Measurements from ENCODE around the gene TMTC4. TPM values are rescaled to one million over a fixed set of nuclear protein-coding genes. Genes with fewer than 3 reads are reported as not detected.

Gene TMTC4
- total RNA-seq, 5 donors from 2014 or later (not counting 1 experiment from before 2014, with no cell fraction given), result 7.0 to 52.2 (median 27.7) TPM

GRCh38 chr13:100671389-100672182 is 3.0 kb downstream of the TMTC4 start:
- ATAC-seq (replicated peaks in 1 of 4), result no peak
- Histone ChIP-seq H3K36me3 (ENCODE audit: control insufficient read depth in 2 of 2, extremely low read depth in 1 of 2, insufficient read depth in 1 of 2, low read length in 1 of 2) (peaks cover 3 to 11% of the 10 kb centered on the region in 2 donors), H3K9me3 (no peaks in the 10 kb centered on the region), H3K4me3 (ENCODE audit: control insufficient read depth in 1 of 2, extremely low read depth in 1 of 2, low read length in 1 of 2) (no peak overlapping the region), H3K4me1 (ENCODE audit: control insufficient read depth in 1 of 2, extremely low read depth in 1 of 2, insufficient read depth in 2 of 2, low read length in 2 of 2) (peaks cover 3 to 24% of the 10 kb centered on the region in 2 experiments), H3K27me3 (replicated peaks in 1 of 2; ENCODE audit: control insufficient read depth in 2 of 2, extremely low read depth in 1 of 2, insufficient read depth in 2 of 2, low read length in 1 of 2) (peaks cover 0 to 2% of the 10 kb centered on the region in 2 experiments), H3K27ac (ENCODE audit: low read length) (no peak overlapping the region)
- Mint-ChIP-seq H3K27ac (no peak overlapping the region), H3K27me3 (no peaks in the 10 kb centered on the region), H3K4me1 (peaks cover 22 to 28% (median 27%) of the 10 kb centered on the region in 3 donors), H3K36me3 (peaks cover 31% of the 10 kb centered on the region), H3K4me3 (no peak overlapping the region), H3K9me3 (no peaks in the 10 kb centered on the region)
- POLR2A ChIA-PET, result interaction anchor here in 1 of 2 donors (0.6 kb wide), 2 partner anchors 78 to 1775 kb away, joined by 3 to 5 read pairs; no protein-coding TSS in a partner anchor
- no peak for DNase-seq
- 90% methylated on average over 7 of the region's 11 CpGs for WGBS (ENCODE audit: insufficient coverage)
- CTCF ChIA-PET, result interaction anchor here in 1 of 2 donors (0.6 to 0.9 kb wide), 2 partner anchors 99 to 332 kb away, joined by 3 read pairs; no protein-coding TSS in a partner anchor

- H3K36me3 Mint-ChIP-seq, result peaks cover 57% of the 10 kb centered on the region
These were observed 6.2 kb downstream of the TMTC4 start for GRCh38 chr13:100668408-100668807.

GRCh38 chr13:100667894-100668293 is 6.7 kb downstream of the TMTC4 start:
- peaks cover 0 to 4% of the 10 kb centered on the region in 2 experiments for H3K4me1 ChIP-seq (ENCODE audit: control insufficient read depth in 1 of 2, extremely low read depth in 1 of 2, insufficient read depth in 2 of 2, low read length in 2 of 2)
- H3K4me1 Mint-ChIP-seq, result peaks cover 5 to 10% (median 6%) of the 10 kb centered on the region in 3 donors
- DNase-seq (no peak), ATAC-seq (replicated peaks in 1 of 4) (no peak)
- H3K27me3 ChIP-seq (replicated peaks in 1 of 2; ENCODE audit: control insufficient read depth in 2 of 2, extremely low read depth in 1 of 2, insufficient read depth in 2 of 2, low read length in 1 of 2), result no peaks in the 10 kb centered on the region
- no peaks in the 10 kb centered on the region for H3K9me3 Mint-ChIP-seq
- POLR2A ChIA-PET, result no interaction called here
- no peak overlapping the region for H3K27ac Mint-ChIP-seq
- no peak overlapping the region for H3K4me3 ChIP-seq (ENCODE audit: control insufficient read depth in 1 of 2, extremely low read depth in 1 of 2, low read length in 1 of 2)
- H3K36me3 Mint-ChIP-seq, result peaks cover 62% of the 10 kb centered on the region
- H3K36me3 ChIP-seq (ENCODE audit: control insufficient read depth in 2 of 2, extremely low read depth in 1 of 2, insufficient read depth in 1 of 2, low read length in 1 of 2), result peaks cover 3 to 40% of the 10 kb centered on the region in 2 donors
- H3K4me3 Mint-ChIP-seq, result no peak overlapping the region
- CTCF ChIA-PET, result no interaction called here
- WGBS (ENCODE audit: insufficient coverage), result 99% methylated on average over 6 of the region's 9 CpGs
- H3K9me3 ChIP-seq, result no peaks in the 10 kb centered on the region
- no peak overlapping the region for H3K27ac ChIP-seq (ENCODE audit: low read length)
- no peaks in the 10 kb centered on the region for H3K27me3 Mint-ChIP-seq

More at GRCh38 chr13:100668408-100668807, 6.2 kb downstream of the TMTC4 start:
- H3K9me3 ChIP-seq, result no peaks in the 10 kb centered on the region
- H3K36me3 ChIP-seq (ENCODE audit: control insufficient read depth in 2 of 2, extremely low read depth in 1 of 2, insufficient read depth in 1 of 2, low read length in 1 of 2), result peaks cover 3 to 35% of the 10 kb centered on the region in 2 donors
- H3K4me3 ChIP-seq (ENCODE audit: control insufficient read depth in 1 of 2, extremely low read depth in 1 of 2, low read length in 1 of 2), result no peak overlapping the region
- H3K27ac ChIP-seq (ENCODE audit: low read length), result no peak overlapping the region
- WGBS (ENCODE audit: insufficient coverage), result 100% methylated on average over 1 of the region's 7 CpGs
- H3K27ac Mint-ChIP-seq, result no peak overlapping the region
- no peaks in the 10 kb centered on the region for H3K9me3 Mint-ChIP-seq
- CTCF ChIA-PET, result no interaction called here
- POLR2A ChIA-PET, result interaction anchor here in 1 of 2 donors (0.6 kb wide), 1 partner anchor 21 kb away, joined by 4 read pairs; no protein-coding TSS in a partner anchor
- H3K4me1 Mint-ChIP-seq, result peaks cover 10 to 15% (median 10%) of the 10 kb centered on the region in 3 donors
- H3K4me1 ChIP-seq (ENCODE audit: control insufficient read depth in 1 of 2, extremely low read depth in 1 of 2, insufficient read depth in 2 of 2, low read length in 2 of 2), result peaks cover 0 to 10% of the 10 kb centered on the region in 2 experiments
- no peaks in the 10 kb centered on the region for H3K27me3 Mint-ChIP-seq
- H3K4me3 Mint-ChIP-seq, result no peak overlapping the region
- DNase-seq (no peak), ATAC-seq (replicated peaks in 1 of 4) (no peak)
- no peaks in the 10 kb centered on the region for H3K27me3 ChIP-seq (replicated peaks in 1 of 2; ENCODE audit: control insufficient read depth in 2 of 2, extremely low read depth in 1 of 2, insufficient read depth in 2 of 2, low read length in 1 of 2)

GRCh38 chr13:100666124-100666523 is 8.5 kb downstream of the TMTC4 start:
- WGBS (ENCODE audit: insufficient coverage), result 92% methylated on average over 4 of the region's 5 CpGs
- Histone ChIP-seq H3K4me1 (ENCODE audit: control insufficient read depth in 1 of 2, extremely low read depth in 1 of 2, insufficient read depth in 2 of 2, low read length in 2 of 2) (no peaks in the 10 kb centered on the region), H3K27ac (ENCODE audit: low read length) (no peak overlapping the region), H3K27me3 (replicated peaks in 1 of 2; ENCODE audit: control insufficient read depth in 2 of 2, extremely low read depth in 1 of 2, insufficient read depth in 2 of 2, low read length in 1 of 2) (no peaks in the 10 kb centered on the region), H3K9me3 (no peaks in the 10 kb centered on the region), H3K36me3 (ENCODE audit: control insufficient read depth in 2 of 2, extremely low read depth in 1 of 2, insufficient read depth in 1 of 2, low read length in 1 of 2) (peaks cover 5 to 53% of the 10 kb centered on the region in 2 donors), H3K4me3 (ENCODE audit: control insufficient read depth in 1 of 2, extremely low read depth in 1 of 2, low read length in 1 of 2) (no peak overlapping the region)
- DNase-seq, result no peak
- no peak for ATAC-seq (replicated peaks in 1 of 4)
- Mint-ChIP-seq H3K27me3 (no peaks in the 10 kb centered on the region), H3K9me3 (no peaks in the 10 kb centered on the region), H3K4me3 (no peak overlapping the region), H3K36me3 (peaks cover 73% of the 10 kb centered on the region), H3K27ac (no peak overlapping the region), H3K4me1 (peaks cover 0 to 4% (median 0%) of the 10 kb centered on the region in 3 donors)
- POLR2A ChIA-PET, result no interaction called here
- CTCF ChIA-PET, result no interaction called here

GRCh38 chr13:100665403-100665802 is 9.2 kb downstream of the TMTC4 start:
- DNase-seq, result no peak
- H3K36me3 Mint-ChIP-seq, result peaks cover 78% of the 10 kb centered on the region
- 77% methylated on average over 9 of the region's 9 CpGs for WGBS (ENCODE audit: insufficient coverage)
- H3K27me3 Mint-ChIP-seq, result no peaks in the 10 kb centered on the region
- Histone ChIP-seq H3K36me3 (ENCODE audit: control insufficient read depth in 2 of 2, extremely low read depth in 1 of 2, insufficient read depth in 1 of 2, low read length in 1 of 2) (peaks cover 5 to 57% of the 10 kb centered on the region in 2 donors), H3K27ac (ENCODE audit: low read length) (no peak overlapping the region), H3K9me3 (no peaks in the 10 kb centered on the region), H3K27me3 (replicated peaks in 1 of 2; ENCODE audit: control insufficient read depth in 2 of 2, extremely low read depth in 1 of 2, insufficient read depth in 2 of 2, low read length in 1 of 2) (no peaks in the 10 kb centered on the region), H3K4me3 (ENCODE audit: control insufficient read depth in 1 of 2, extremely low read depth in 1 of 2, low read length in 1 of 2) (no peak overlapping the region), H3K4me1 (ENCODE audit: control insufficient read depth in 1 of 2, extremely low read depth in 1 of 2, insufficient read depth in 2 of 2, low read length in 2 of 2) (no peaks in the 10 kb centered on the region)
- ChIA-PET CTCF (no interaction called here), POLR2A (no interaction called here)
- no peak overlapping the region for H3K4me3 Mint-ChIP-seq
- ATAC-seq (replicated peaks in 1 of 4), result no peak
- H3K9me3 Mint-ChIP-seq, result no peaks in the 10 kb centered on the region
- H3K4me1 Mint-ChIP-seq, result peaks cover under 1 to 4% (median under 1%) of the 10 kb centered on the region in 3 donors
- no peak overlapping the region for H3K27ac Mint-ChIP-seq

GRCh38 chr13:100664171-100664900 is 10.3 kb downstream of the TMTC4 start:
- Mint-ChIP-seq H3K9me3 (no peaks in the 10 kb centered on the region), H3K36me3 (peaks cover 75% of the 10 kb centered on the region), H3K4me3 (no peak overlapping the region), H3K27me3 (no peaks in the 10 kb centered on the region), H3K27ac (no peak overlapping the region), H3K4me1 (peaks cover 4 to 6% (median 6%) of the 10 kb centered on the region in 3 donors)
- Histone ChIP-seq H3K4me3 (ENCODE audit: control insufficient read depth in 1 of 2, extremely low read depth in 1 of 2, low read length in 1 of 2) (no peak overlapping the region), H3K4me1 (ENCODE audit: control insufficient read depth in 1 of 2, extremely low read depth in 1 of 2, insufficient read depth in 2 of 2, low read length in 2 of 2) (peaks cover 0 to 8% of the 10 kb centered on the region in 2 experiments), H3K9me3 (no peaks in the 10 kb centered on the region), H3K36me3 (ENCODE audit: control insufficient read depth in 2 of 2, extremely low read depth in 1 of 2, insufficient read depth in 1 of 2, low read length in 1 of 2) (peaks cover 5 to 56% of the 10 kb centered on the region in 2 donors), H3K27ac (ENCODE audit: low read length) (no peak overlapping the region), H3K27me3 (replicated peaks in 1 of 2; ENCODE audit: control insufficient read depth in 2 of 2, extremely low read depth in 1 of 2, insufficient read depth in 2 of 2, low read length in 1 of 2) (no peaks in the 10 kb centered on the region)
- ATAC-seq (replicated peaks in 1 of 4), result no peak
- 98% methylated on average over 10 of the region's 10 CpGs for WGBS (ENCODE audit: insufficient coverage)
- ChIA-PET CTCF (interaction anchor here in 1 of 2 donors (0.5 kb wide), 1 partner anchor 58 kb away, joined by 7 read pairs; no protein-coding TSS in a partner anchor), POLR2A (no interaction called here)
- no peak for DNase-seq

Data from T-cell (primary cell).